Thyroid gland (tissue), 4 donors: ENCODE measurements around the gene ADCY9.

ENCODE experiments used
- CTCF ChIP-seq, 6 experiments: fragments of 200-600 bp in 3 of 6; fragments of 450-650 bp in 3 of 6; sonication (generic) in 3 of 6; IDR thresholded peaks; one replicate each; pipeline ENCODE4 v1.5.1; 2016 to 2019; ENCODE audit warnings: antibody characterized with exemption in 6 of 6, mild to moderate bottlenecking in 2 of 6, inconsistent platforms in 1 of 6, moderate library complexity in 1 of 6
- POLR2A ChIP-seq, 2 donors: fragments of 450-650 bp; IDR thresholded peaks; one replicate each; pipeline ENCODE4 v1.6.1; 2017; ENCODE audit warnings: antibody characterized with exemption in 2 of 2, mild to moderate bottlenecking in 2 of 2, moderate library complexity in 1 of 2

- TF ChIP-seq CTCF (IDR thresholded peaks at IDR 0.05) (no peak), POLR2A (IDR thresholded peaks at IDR 0.05) (no peak)
Observed at GRCh38 chr16:3974751-3975150, 141.5 kb downstream of the ADCY9 start.
